HG02642 (cell line): ENCODE data around the gene CAMK1G.

Source experiments
- ATAC-seq: cut with Tn5 transposase; IDR thresholded peaks from one replicate; pipeline ENCODE4 v1.9.1; 2021; ENCODE audit warnings: mild to moderate bottlenecking; ENCODE audit not compliant: unreplicated experiment, poor library complexity

CAMK1G gene

DNA sequence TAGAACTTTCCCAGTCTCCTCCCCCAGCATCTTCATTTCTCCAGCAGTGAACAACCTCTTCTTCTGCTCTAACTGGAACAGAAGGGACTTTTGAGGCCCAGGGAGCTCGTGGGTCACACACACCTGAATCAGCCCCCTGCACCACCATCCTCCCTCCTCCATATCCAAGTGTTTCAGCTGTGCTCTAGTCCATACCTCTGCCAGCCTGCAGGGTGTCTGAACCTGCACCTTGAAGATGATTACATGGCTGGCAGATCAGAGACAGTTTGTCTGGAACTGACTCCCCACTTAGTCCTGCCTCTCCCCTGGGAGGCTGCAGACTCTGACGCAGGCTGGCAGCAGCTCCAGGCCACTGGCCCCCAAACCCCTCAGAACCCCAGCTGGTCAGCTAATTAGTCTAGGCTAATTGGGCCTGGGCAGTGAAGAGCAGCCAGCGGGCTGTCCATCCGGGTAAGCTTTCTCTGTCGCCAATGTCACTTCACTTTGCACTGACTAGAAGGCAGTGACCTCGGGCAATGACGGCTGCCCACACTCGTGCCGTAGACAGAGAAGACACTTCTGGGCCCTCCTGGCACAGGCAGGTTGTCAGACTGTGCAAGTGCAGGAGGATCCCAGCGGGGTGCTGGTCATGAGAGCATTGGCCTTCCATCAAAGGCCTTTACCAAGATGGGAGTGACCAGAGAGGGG, 12.2 kb downstream of the CAMK1G start:
- no peak for ATAC-seq

DNA sequence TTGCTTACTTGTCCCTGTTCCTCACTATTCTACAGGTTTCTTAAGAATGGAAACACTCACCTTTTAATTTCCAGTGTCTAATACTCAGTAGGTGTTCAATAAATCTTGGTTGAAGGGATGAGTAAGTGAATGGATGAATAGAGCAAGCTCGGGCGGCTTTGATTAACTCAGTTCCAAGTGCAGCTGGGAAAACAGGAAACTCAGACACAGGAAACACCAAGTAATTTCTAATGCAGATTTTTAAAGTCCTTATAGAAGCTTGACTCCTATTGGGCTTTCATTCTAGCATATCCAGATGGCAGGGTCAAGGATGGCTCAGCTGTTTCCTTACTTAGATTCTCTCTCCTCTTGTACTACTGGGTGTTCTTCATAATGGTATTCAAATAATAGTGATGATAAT, 14.0 kb downstream of the CAMK1G start:
- no peak for ATAC-seq

DNA sequence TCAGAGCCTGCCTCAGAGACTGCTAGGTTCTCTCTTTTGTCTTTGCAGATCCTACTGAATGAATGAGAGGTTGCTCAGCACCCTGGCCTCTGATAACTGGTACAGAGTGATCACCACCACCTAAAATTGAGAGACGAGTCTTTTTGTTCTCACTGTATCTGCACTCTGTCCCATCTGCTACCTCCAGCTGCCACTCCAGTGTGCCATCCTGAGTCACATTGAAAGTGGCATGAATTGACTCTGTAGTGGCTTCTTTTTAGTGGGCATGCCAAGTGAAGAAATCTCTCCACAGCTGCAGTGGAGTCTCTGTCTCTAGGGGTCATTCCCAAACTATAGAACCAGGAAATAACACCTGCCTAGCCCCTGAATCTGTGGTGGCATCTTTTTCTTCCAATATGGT, 14.7 kb downstream of the CAMK1G start:
- ATAC-seq: no peak

DNA sequence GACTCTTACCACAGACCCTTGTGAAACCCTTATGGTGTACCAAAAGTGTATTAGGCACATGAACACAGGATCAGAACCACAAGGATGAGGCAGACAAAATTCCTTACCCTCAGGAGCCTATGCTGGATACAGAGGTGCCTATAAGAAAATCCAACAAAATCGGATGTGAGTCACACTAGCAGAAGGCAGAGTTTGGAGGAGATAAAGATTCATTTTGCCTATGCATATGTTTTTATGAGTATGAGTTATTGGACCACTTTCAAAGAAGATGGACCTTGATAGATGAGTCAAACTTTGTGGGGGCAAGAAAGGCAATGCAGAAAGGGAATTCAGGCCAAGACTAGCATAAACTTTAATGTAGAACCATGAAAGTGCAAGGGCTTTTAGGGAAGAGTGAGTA, 17.0 kb downstream of the CAMK1G start:
- no peak for ATAC-seq

DNA sequence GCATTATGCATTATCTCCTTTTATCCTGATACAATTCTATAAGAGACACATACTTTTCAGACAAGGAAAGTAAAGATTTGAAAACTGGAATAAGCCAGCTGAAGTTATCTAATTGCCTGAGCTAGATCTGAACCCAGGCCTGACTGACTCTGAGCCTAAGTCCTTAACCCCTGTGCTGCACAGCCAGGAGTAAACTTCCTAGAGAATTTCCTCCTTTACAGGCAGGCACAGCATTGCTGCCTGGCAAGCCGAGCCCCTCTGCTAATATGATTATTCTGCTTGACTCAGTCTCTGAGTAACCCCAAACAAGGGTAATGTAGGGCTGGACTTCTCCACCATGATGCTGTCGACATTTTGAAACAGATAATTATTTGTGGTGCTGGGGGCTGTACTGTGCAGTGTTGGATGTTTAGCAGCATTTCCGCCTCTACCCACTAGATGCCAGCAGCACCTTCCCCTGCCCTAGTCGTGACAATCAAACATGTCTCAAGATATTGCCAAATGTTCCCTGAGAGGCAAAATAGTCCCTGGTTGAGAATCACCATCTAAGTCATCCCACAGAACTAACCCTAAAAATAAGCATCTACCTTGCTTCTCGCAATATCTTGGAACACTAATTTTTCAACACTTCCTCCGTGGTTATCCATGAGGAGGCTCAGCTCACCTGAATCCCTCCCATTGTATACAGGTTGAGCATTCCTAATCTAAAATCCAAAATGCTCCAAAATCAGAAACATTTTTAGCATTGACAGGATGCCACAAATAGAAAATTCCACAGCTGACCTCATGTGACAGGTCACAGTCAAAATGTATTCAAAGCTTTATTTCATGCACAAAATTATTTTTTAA, 18.5 kb downstream of the CAMK1G start:
- ATAC-seq: peak; percentile 68

DNA sequence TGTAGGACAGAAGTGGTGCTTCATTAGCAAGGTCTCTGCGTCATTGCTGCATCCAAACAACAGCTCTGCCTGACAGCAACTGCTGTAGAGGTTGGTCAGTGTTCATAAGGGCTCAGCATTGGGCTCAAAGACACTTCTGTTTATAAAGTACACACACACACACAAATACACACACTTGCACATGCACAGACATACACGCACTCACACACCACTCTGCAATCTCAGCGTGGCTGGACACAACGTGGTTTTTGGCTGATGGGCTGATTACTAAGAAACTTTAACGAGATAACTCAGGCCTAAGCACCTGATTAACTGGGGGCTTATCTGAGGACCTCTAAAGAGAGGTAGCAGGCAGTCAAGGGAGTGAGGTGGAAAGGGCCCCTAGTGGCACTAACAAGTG, 20.4 kb downstream of the CAMK1G start:
- ATAC-seq: no peak

DNA sequence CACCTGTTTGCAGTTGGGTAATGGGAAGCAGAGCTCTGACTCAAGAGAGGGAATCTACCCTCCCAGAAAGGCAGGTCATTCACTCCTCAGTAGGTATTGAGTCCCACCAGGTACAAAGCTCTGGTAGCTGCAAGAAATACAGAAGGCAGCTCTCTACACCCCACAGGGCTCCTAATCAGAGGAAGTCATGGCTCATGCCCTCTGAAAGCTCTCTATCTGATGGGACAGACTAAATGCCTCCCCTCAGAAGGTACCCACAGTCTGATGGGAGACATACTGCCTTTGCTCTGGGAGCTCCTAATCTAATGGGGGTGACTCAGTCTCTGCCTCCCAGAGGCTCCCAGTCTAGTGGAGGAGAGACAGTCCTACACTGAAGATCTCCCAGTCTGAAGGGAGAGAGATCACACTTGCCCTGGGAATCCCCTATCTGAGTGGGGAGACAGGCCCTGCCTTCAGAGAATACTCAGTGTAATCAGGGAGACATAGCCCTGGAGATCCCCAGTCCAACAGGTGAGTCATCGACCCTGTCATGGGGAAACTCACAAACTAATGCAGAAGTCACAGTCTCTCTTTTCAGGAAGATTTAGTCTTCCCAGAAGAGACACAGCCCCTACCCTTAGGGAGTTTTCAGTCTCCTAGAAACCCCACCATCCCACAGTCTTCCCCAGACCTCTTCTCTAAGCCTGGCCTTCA, 23.7 kb downstream of the CAMK1G start:
- peak; percentile 92 for ATAC-seq

DNA sequence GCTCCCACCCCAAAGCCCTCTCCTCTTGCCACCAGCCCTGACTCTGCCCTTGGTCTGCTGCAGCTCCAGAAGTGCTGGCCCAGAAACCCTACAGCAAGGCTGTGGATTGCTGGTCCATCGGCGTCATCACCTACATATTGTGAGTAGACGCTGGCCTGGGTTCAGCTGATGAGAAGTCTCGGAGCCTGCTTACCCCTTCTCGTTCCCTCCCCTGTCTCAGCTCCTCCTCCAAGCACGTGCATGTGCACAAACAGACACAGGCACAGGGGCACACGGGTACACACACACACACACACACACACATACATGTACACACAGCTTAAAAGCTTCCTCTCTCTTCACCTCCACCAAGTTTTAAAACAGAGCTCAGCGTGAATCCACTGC, 24.3 kb downstream of the CAMK1G start:
- ATAC-seq: peak; percentile 14

DNA sequence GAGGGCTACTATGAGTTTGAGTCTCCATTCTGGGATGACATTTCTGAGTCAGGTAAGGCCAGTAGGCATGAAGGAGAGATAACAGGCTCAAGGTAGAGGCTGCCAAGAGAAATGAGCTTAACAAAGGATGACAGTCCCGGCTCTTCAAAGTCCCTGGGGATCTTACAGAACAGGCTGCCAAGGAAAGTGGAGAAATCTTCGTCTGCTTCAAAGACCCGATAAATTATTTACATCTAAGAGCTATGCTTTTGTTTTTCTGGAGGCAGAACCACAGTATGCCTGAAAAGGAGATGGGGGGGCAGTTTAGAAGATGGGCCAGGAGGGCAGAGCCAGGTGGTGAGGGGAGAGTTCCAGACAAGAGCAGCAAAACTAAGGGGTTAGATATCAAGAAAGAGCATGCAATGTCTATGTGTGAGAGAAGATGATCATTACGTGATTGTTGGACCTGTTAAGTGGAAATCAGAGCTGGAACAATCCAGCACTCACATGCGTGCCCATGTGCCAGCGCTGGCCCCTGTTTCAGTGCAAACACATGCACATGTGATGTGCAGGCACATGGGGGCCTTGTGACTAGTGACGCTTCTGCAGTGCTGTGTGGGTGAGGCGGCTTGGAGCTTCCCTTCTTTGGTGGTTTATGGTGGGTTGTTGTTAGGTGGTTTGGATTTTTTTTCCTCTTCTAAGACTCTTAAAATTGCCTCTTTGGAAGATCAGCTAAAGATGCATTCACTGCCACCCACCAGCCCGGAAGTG, 25.7 kb downstream of the CAMK1G start:
- ATAC-seq: no peak

DNA sequence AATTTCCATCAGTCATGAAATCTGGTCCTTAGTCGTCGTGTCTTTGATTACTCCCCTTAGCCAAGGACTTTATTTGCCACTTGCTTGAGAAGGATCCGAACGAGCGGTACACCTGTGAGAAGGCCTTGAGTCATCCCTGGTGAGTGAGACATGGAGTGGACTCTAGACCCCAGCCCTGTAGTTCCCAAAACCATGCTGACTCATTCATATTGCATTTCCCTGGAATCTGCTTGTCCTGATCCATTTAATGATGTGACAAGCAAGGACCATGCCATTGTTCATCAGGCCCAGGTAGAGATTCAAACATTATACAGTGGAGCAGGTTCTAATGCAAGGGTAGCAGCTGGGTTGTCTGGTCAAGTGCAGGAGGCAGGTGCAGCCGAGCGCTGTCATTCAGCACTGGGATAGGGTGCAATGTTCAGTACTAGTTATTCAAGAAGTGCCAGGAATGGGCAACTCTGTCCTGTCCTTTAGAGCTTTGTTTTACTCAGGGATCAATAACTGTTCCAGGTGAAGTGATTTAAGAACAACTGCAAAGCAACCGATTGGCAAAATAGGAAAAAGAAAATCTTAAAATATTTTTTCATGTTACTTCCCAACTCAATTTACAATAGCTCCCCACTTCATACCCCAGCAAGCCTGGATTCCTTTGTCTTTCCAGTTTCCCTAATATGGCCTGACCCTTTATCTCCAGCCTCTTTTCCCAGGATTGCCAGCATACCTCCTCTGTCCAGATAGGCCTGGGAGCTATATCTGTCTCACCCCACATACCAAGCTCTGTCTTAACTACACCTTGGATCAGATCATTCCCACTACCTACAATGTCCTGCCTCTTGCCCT, 26.5 kb downstream of the CAMK1G start:
- no peak for ATAC-seq

DNA sequence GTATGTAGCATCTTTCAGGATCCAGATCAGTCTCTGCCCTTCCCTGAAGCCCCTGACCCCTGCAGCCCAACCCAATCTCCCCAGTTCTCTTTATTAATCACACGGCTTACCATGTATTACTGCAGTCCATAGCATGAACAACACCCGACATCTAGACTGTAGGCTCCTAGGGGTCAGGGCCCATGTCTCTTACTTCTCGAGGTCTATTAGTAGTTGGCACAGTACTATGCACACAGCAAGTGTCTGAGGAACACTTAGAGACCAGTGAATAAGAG, 27.1 kb downstream of the CAMK1G start:
- ATAC-seq: no peak

DNA sequence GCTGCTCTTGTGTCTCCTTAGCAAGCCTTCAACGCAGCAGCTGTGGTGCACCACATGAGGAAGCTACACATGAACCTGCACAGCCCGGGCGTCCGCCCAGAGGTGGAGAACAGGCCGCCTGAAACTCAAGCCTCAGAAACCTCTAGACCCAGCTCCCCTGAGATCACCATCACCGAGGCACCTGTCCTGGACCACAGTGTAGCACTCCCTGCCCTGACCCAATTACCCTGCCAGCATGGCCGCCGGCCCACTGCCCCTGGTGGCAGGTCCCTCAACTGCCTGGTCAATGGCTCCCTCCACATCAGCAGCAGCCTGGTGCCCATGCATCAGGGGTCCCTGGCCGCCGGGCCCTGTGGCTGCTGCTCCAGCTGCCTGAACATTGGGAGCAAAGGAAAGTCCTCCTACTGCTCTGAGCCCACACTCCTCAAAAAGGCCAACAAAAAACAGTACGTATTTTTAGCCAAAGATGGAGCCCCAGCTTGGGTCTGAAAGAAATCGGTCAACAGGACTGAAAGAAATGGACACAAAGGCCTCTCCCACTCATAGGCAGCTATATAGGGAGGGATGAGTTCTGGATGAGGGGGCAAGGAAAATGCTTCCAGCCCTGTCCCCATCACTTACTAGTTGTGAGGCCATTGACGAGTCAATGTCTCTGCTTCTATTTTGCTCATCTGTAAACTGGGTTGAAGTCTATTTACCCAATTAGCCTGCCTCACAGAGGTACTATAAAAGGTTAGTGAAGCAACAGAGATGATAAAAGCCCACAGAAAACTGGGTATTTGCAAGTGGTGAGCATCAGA, 28.5 kb downstream of the CAMK1G start:
- ATAC-seq: no peak

DNA sequence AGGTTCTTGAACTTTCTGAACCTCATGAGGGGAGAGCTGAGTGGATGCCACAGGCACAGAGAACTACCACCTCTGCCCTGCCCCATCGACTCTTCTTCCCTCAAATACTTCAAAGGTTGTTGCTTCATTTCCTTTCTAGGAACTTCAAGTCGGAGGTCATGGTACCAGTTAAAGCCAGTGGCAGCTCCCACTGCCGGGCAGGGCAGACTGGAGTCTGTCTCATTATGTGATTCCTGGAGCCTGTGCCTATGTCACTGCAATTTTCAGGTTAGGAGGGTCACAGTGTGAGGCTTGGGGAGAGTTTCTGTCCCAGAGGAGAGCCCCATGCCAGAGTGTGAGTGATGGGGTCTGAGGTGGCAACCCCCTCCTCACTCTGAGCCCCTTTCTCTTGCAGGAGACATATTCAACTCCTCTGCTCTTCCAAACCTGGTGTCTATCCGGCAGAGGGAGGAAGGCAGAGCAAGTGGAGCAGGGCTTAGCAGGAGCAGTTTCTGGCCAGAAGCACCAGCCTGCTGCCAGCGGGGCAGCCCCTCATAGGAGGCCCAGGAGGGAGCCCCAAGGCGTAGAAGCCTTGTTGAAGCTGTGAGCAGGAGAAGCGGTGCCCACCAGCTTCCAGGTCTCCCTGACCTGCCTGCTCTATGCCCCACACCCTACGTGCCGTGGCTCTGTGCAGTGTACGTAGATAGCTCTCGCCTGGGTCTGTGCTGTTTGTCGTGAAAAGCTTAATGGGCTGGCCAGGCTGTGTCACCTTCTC, 29.3 kb downstream of the CAMK1G start:
- no peak for ATAC-seq

DNA sequence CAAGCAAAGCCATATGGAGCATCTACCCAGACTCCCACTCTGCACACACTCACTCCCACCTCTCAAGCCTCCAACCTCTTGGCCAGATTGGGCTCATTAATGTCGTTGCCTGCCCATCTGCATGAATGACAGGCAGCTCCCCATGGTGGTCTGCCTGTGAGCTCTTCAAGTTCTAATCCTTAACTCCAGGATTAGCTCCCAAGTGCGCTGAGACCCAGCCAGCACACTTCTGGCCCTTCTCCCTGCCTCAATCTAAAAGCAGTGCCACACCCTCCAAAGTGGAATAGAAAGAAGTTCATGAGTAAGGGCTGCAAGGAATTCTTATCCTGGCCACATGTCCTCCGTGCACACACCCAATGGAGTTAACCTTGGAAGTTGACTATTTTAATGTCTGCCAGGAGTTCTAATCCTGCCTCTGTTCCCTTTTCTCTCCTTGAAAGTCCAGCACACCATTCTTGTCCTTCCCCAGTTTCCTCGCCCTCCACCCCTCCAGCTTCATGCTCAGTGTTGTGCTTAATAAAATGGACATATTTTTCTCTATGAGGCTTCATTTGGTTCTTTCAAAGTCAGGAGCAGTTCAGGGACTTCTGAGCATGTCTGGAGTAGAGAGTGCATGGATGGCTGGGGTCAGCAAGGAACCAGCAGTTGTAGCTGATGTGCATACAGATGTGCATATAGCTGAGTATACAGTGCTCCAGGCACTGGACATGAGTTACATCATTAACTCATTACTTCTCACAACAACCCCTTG, 30.1 kb downstream of the CAMK1G start:
- ATAC-seq: no peak

DNA sequence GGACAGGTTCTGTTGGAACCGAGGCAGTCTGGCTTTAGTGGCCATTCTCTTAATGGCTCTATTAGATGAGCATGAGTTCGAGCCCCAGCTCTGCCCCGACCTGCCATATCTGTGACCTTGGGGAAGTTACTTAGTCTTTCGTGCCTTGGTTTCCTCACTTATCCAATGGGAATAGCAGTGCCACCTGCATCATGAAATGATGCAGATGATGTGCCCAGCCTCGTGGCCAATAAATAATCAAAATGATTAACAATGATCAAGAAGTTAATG, 30.6 kb downstream of the CAMK1G start:
- no peak for ATAC-seq

DNA sequence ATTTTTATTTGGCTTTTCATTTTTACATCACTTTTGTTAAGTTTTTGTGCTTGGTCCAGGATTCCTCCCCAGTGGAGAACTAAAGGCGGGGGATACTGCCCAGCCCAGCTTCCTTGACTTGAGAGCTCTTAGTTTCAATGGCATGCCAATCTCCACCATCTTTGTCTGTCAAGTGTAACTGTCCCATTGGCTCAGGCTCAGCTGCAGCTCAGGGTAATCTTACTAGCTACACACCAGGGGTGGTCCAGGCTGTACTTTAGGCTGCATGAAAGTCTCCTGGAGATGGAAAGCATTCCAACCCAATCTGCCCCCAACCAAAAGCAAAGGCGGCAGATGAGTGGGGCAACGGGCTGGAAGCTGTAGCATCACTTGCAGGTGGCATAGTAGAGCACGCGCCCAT, 31.4 kb downstream of the CAMK1G start:
- ATAC-seq: no peak

DNA sequence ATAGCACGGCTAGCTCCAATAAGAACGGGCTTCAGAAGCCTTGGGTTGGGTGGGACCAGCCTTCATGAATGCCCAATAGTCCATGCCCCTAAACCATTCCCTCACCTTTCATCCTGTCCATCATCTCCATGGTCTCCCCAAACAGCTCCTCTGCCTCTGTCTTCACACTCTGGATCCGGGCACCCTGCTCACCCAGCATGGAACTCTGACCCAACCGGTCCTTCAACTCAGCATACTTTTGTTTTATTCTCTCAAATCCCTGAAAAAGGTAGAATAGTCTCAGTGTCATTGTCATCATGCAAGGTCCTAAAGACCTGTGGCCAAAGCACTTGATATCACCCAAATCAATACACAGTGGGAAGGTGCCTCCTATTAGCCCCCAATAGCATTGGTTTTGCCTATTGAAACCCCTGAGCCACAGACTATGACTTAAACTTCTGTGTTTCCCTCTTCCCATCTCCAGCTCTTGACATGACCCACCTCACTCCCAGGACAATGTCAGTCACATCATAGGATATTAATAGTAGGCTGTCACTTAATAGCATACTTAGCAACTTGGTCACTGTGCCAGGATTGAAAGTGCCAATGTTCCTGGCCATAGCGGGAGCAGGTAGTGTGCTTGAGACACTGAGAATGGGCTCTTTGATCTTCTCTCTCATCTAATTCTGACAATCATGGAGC, 33.0 kb downstream of the CAMK1G start:
- no peak for ATAC-seq
